HG02588 (cell line): ENCODE results near the gene CNDP1.
"Not testable (repeated sequence)": the region's sequence is repeated elsewhere in the genome, so short reads cannot be mapped to it uniquely, and the experiment has no call there.

ENCODE experiments used
- ATAC-seq: cut with Tn5 transposase; IDR thresholded peaks from one replicate; pipeline ENCODE4 v1.9.1; 2021; ENCODE audit warnings: mild to moderate bottlenecking, moderate library complexity; ENCODE audit not compliant: unreplicated experiment

The CNDP1 gene

DNA sequence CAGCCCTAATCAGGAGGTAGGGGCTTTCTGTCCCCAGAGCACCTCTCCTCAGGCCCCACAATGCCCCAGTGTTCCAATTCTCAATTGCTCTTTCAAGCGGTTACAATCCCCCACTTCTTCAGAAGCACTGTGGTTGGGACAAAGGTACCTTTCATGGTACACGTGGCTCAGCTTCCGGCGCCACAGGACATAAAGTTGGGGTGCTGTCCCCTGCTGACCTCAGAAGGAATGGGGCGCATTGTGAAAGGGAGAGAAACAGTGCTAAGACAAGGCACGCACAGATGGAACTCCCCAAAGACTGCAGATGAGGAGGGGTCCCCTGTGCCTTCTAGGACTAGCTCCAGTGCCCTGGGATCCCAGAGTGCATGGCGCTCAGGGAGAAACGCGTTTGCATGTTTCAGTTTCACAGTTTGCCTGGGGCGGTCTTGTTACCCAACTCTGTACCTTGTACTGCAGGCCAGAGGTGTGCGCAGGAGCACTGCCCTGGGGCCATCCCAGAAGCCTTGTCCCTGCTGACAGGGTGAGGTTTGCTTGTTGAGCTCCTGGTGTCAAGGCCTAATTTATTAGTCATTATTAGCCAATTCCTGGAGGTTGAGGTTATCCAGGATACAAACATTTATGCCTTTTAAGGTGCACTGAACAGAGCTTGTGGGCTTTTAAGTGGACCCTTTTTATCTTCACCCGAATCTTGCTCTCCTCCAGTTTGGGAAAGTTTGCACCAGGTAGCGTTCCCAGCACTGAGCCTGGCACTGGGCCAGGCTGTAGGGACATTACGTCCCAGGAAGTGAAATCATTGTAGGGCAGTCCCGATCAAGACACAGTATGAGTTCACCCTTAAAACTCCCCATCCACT is 7.6 kb downstream of the CNDP1 start:
- no peak for ATAC-seq

DNA sequence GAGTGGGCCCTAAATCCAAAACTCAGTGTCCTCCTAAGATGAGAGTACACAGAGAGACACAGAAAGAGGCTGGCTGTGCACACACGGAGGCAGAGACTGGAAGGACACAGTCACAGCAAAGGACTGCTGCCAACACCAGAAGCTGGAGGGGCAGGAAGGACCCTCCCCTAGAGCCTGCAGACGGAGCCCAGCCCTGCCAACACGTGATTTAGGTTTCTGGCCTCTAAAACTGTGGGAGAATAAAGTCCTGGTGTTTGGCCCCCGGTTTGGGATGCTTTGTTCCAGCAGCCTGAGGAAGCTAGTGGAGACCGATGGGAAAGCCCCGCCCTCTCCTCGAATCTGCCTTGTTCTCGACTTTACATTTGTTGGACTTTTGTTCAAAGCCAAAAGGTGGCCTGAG is 10.6 kb downstream of the CNDP1 start:
- ATAC-seq = no peak

- no peak for ATAC-seq
Measured at GRCh38 chr18:74546007-74546406, 11.7 kb downstream of the CNDP1 start.

DNA sequence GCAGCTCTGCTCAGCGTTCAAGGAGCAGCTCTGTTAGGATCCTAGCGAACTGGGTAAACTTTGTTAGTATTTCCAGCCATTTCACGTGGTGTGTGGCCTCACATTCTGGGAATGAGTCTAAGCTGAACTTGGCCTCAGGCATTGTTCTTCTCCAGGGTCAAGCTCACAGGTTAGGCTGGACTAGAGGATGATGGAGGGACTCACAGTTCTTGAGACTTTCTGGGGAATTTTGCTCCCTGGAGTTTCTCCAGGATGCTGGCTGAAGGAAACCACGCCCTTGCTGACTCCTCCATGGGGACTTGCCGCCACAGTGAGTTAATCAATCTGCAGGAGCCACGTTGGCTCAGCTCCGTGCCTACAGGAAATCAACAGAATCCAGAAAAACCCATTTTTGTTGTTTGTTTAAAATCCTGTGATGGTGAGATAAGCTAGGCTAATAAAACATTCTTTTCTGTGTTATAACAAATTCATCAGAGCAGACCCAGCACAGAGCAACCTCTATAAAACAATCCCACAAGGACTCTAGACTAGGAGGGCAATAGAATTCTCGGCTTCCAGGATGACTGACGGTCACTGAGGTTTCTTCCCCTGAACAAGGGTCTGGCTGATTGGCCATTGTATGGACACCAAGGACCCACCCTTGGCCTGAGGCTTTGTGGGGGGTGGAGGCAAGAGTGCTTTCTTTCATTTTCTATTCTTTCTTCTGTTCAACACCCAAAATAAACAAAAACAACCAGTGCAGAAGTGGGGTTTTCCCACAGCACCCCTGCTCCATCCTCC is 12.6 kb downstream of the CNDP1 start:
- no peak for ATAC-seq

DNA sequence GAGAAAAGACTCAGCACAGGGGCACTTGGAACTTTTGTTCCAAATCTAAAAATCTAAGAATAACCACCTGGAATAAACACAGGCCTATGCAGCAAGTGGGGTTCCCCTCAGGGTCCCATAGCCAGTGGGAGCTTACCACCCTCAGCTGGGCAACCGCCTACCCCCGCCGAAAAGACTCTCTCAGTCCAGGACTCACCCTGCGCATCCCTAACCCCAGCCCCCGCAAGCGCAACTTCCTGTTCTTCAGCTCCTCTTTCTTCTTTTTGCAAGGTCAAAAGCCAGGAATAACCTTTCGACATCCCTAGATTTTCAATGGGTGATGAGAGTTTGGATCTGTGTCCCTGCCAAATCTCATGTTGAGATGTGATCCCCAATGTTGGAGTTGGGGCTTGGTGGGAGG is 13.6 kb downstream of the CNDP1 start:
- no peak for ATAC-seq

- ATAC-seq = no peak
Measured at GRCh38 chr18:74549591-74550104, 15.3 kb downstream of the CNDP1 start.

- ATAC-seq = no peak
Measured at GRCh38 chr18:74550886-74551285, 16.6 kb downstream of the CNDP1 start.

DNA sequence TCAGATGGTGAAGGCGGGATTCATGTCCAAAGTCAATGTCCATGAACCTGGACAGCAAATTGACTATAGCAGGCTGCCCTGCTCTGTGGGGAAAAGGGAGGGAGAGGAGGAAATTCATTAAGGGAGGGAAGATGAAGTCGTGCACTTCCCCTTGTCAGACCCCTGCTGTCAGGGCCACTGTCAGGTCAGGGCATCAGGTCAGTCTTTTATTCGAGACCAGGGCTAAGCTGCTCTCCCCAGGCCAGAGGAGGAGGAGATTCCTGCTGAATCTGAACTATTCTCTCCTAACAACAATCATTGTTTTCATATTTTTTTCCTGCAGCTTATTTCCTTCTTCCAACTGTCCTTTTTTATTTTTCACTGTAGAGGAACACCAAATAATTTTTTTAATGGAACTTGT is 17.2 kb downstream of the CNDP1 start:
- ATAC-seq = no peak

DNA sequence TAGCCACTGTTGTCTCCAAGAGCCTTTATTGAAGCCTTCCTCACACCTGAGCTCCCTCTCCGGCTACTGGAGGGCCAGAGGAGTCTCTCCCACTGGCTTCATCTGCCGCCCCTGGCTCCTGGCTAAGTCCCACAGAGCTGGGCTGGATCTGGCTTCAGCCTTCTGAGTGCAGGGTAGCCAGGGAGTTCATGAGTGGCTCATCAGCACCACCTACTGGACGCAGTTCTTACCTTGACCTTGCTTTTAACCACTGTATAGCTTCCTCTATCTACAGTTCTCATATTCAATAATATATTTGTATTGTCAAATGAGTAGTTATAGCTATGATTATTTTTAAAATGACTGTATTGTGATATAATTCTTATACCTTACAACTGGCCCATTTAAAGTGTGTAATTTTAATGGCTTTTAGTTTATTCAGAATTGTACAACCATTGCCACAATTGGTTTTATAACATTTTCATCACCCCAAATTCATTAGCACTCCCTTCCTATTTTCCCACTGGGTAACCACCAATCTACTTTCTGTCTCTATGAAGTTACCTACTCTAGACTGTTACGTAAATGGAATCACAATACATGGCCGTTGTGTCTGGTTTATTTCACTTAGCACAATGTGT is 17.7 kb downstream of the CNDP1 start:
- ATAC-seq = peak; percentile 98

- no peak for ATAC-seq
Measured at GRCh38 chr18:74556126-74556525, 21.8 kb downstream of the CNDP1 start.

DNA sequence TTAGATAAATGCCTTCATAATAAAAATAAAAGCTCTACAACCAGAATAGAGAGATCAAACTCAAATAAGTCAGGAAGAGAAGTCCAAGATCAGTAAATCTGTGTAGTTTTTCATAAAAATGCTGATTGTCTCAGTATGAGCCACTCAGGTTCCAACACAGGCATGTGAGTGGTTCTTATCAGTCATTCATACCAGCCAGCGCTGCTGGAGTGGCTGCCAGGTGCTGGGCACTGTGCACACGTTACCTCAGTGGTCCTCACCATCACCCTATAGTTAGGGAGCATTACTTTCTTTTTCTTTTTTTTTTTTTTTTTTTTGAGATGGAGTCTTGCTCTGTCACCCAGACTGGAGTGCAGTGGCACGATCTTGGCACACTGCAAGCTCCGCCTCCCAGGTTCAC is 23.8 kb downstream of the CNDP1 start:
- ATAC-seq = no peak

DNA sequence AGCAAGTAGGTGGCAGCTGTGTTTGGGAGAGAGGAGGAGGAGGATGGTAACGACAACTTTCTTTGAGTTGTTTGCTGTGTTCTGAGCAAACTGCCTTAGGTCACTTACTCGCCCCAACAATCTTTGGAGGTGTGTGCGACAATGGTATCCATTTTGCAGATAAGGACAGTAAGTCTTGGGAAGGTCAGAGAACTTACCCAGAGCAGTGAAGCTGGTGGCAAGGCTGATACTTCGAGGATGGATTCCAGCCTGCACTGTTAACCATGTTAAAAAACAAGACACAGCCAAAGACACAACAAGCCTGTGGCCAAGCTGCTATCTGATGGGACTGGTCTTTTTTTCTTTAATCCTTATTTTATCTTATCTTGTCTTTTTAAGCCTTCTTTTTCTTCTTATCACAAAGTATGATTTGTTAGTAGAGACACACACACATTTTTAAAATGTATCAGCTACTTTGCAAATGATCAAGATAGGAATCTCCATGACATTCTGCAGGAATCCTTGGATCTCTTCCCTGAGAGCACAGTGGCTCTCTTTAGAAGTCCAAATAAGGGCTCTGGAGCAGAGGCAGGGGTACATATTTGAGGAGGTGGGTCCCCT is 27.9 kb downstream of the CNDP1 start:
- ATAC-seq = no peak

GRCh38 chr18:74562775-74563174 is 28.5 kb downstream of the CNDP1 start:
- ATAC-seq = no peak

- ATAC-seq = no peak
Measured at GRCh38 chr18:74563999-74564398, 29.7 kb downstream of the CNDP1 start.

DNA sequence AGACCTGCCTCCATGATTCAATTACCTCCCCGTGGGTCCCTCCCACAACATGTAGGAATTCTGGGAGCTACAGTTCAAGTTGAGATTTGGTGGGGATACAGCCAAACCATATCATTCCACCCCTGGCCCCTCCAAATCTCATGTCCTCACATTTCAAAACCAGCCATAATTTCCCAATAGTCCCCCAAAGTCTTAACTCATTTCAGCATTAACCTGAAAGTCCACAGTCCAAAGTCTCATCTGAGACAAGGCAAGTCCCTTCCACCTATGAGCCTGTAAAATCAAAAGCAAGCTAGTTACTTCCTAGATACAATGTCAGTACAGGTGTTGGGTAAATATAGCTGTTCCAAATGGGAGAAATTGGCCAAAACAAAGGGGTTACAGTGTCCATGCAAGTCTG is 30.9 kb downstream of the CNDP1 start:
- not testable (repeated sequence) for ATAC-seq

GRCh38 chr18:74565993-74566392 is 31.7 kb downstream of the CNDP1 start:
- not testable (repeated sequence) for ATAC-seq

- no peak for ATAC-seq
Measured at GRCh38 chr18:74567822-74568221, 33.5 kb downstream of the CNDP1 start.

GRCh38 chr18:74569401-74569800 is 35.1 kb downstream of the CNDP1 start:
- ATAC-seq = no peak

- ATAC-seq = no peak
Measured at GRCh38 chr18:74570266-74570665, 36.0 kb downstream of the CNDP1 start.

- ATAC-seq = no peak
Measured at GRCh38 chr18:74571895-74572680, 37.8 kb downstream of the CNDP1 start.
